GM18858 (cell line): Measurements from ENCODE around the gene PSD2.

Experiments
- ATAC-seq: cut with Tn5 transposase; IDR thresholded peaks from one replicate; pipeline ENCODE4 v1.9.1; 2021; ENCODE audit not compliant: unreplicated experiment

Gene PSD2

GRCh38 chr5:139854029-139854605 lies 58.5 kb downstream of the PSD2 start:
- ATAC-seq = no peak

GRCh38 chr5:139854953-139855352 lies 59.3 kb downstream of the PSD2 start:
- no peak for ATAC-seq

- no peak for ATAC-seq
Measured at GRCh38 chr5:139855451-139855850, 59.8 kb downstream of the PSD2 start.

GRCh38 chr5:139855946-139856540 lies 60.4 kb downstream of the PSD2 start:
- ATAC-seq = no peak

GRCh38 chr5:139856714-139857113 lies 61.1 kb downstream of the PSD2 start:
- ATAC-seq = no peak

- ATAC-seq = no peak
Measured at GRCh38 chr5:139859013-139859412, 63.4 kb downstream of the PSD2 start.

GRCh38 chr5:139861021-139861888 lies 65.6 kb downstream of the PSD2 start:
- ATAC-seq = no peak

GRCh38 chr5:139861889-139862207 lies 66.2 kb downstream of the PSD2 start:
- no peak for ATAC-seq

GRCh38 chr5:139862313-139862712 lies 66.7 kb downstream of the PSD2 start:
- no peak for ATAC-seq

- ATAC-seq = no peak
Measured at GRCh38 chr5:139862803-139863202, 67.2 kb downstream of the PSD2 start.

- ATAC-seq = no peak
Measured at GRCh38 chr5:139863361-139863760, 67.8 kb downstream of the PSD2 start.

- no peak for ATAC-seq
Measured at GRCh38 chr5:139863855-139864558, 68.4 kb downstream of the PSD2 start.

- ATAC-seq = no peak
Measured at GRCh38 chr5:139864716-139865483, 69.3 kb downstream of the PSD2 start.

- ATAC-seq = no peak
Measured at GRCh38 chr5:139867109-139867508, 71.5 kb downstream of the PSD2 start.

GRCh38 chr5:139867581-139867980 lies 72.0 kb downstream of the PSD2 start:
- no peak for ATAC-seq

GRCh38 chr5:139869042-139869790 lies 73.6 kb downstream of the PSD2 start:
- no peak for ATAC-seq

- ATAC-seq = no peak
Measured at GRCh38 chr5:139870677-139871076, 75.1 kb downstream of the PSD2 start.

GRCh38 chr5:139871614-139872013 lies 76.0 kb downstream of the PSD2 start:
- no peak for ATAC-seq

- no peak for ATAC-seq
Measured at GRCh38 chr5:139872052-139872766, 76.6 kb downstream of the PSD2 start.
